HCT116 (cell line): ENCODE results near the gene MMP13. TPM values are rescaled to one million over a fixed set of nuclear protein-coding genes. Genes with fewer than 3 reads are reported as not detected.

Source experiments
- ATAC-seq: fragments of 200-7000 bp; cut with Tn5 transposase; 2 replicates; pipeline ENCODE4 v1.9.1; 2020; ENCODE audit warnings: mild to moderate bottlenecking, moderate library complexity
- BruUV-seq: library from RNA; stranded (reverse); fragments of 400-500 nt; replicated peaks from 2 replicates; lab custom pipeline; 2021; lab: Mats Ljungman, UMichigan
- CTCF ChIA-PET: fragments of 300-600 bp; sonication (Branson Sonifier 250); formaldehyde crosslinking; loops from one replicate; lab custom pipeline; 2021; ENCODE audit warnings: antibody characterized with exemption; lab: Charles Lee
- POLR2A ChIA-PET: fragments of 300-600, 350-600 bp; sonication (Branson Sonifier 250); formaldehyde crosslinking; loops from one replicate; lab custom pipeline; 2021; ENCODE audit warnings: antibody characterized with exemption; lab: Charles Lee
- RAD21 ChIA-PET, 2 experiments: fragments of 300-600 bp; sonication (Branson Sonifier 250); formaldehyde crosslinking; loops; one replicate each; lab custom pipeline; 2023; ENCODE audit warnings: low total read pairs in 2 of 2; ENCODE audit not compliant: uncharacterized antibody in 2 of 2, unreplicated experiment in 2 of 2, low non-redundant PET in 1 of 2; lab: Charles Lee
- DNase-seq: peaks from one replicate; pipeline ENCODE4 v3.0.0-alpha.2; 2010; ENCODE audit warnings: low read depth, low spot score
- H2AFZ ChIP-seq: fragments of 200-600 bp; shearing (Covaris generic), sonication (generic); 2 replicates; pipeline ENCODE4 v1.6.1; 2017; ENCODE audit warnings: low read depth, mixed run types, mixed read lengths, antibody characterized with exemption, low read length; ENCODE audit not compliant: poor library complexity, severe bottlenecking
- H3K27ac ChIP-seq: 2 replicates; pipeline ENCODE4 v1.5.1; 2012; ENCODE audit warnings: low read depth, low read length
- H3K27me3 ChIP-seq: fragments of 200-600 bp; sonication (generic); 2 replicates; pipeline ENCODE4 v1.6.1; 2016; ENCODE audit warnings: mixed run types, low read length, mixed read lengths; ENCODE audit not compliant: insufficient read depth
- H3K36me3 ChIP-seq, 2 experiments: fragments of 200-500 bp in 1 of 2; fragments of 200-600 bp in 1 of 2; sonication (Bioruptor generic) in 1 of 2; sonication (generic) in 1 of 2; 2 replicates each; pipeline versions ENCODE4 v1.5.1 to v1.6.1; 2014 to 2016; ENCODE audit warnings: low read length in 2 of 2, inconsistent platforms in 1 of 2, mixed read lengths in 1 of 2, mixed run types in 1 of 2; ENCODE audit not compliant: insufficient read depth in 2 of 2, control insufficient read depth in 1 of 2
- H3K4me1 ChIP-seq, 2 experiments: fragments of 200-600 bp in 1 of 2; sonication (generic) in 1 of 2; 2 replicates each; pipeline versions ENCODE4 v1.5.1 to v1.6.1; 2012 to 2017; ENCODE audit warnings: low read length in 2 of 2, inconsistent platforms in 1 of 2, mild to moderate bottlenecking in 1 of 2, mixed read lengths in 1 of 2, mixed run types in 1 of 2, moderate library complexity in 1 of 2; ENCODE audit not compliant: insufficient read depth in 2 of 2, control insufficient read depth in 1 of 2
- H3K4me2 ChIP-seq: fragments of 200-600 bp; sonication (generic); 2 replicates; pipeline ENCODE4 v1.6.1; 2017; ENCODE audit warnings: mixed run types, low read length, mixed read lengths
- H3K4me3 ChIP-seq, 2 experiments: fragments of 200-600 bp in 1 of 2; sonication (generic) in 1 of 2; replicated peaks in 1 of 2; 2 replicates each; pipeline ENCODE4 v1.5.1; 2011 to 2016; ENCODE audit warnings: low read length in 2 of 2, control low read depth in 1 of 2, low read depth in 1 of 2, mild to moderate bottlenecking in 1 of 2, mixed read lengths in 1 of 2, mixed run types in 1 of 2
- H3K79me2 ChIP-seq: fragments of 200-600 bp; sonication (generic); 2 replicates; pipeline ENCODE4 v1.6.1; 2017; ENCODE audit warnings: mild to moderate bottlenecking, mixed run types, low read length, moderate library complexity, mixed read lengths; ENCODE audit not compliant: insufficient read depth
- H3K9ac ChIP-seq: fragments of 200-600 bp; sonication (generic); 2 replicates; pipeline ENCODE4 v1.6.1; 2016; ENCODE audit warnings: low read length, mixed read lengths
- H3K9me2 ChIP-seq: fragments of 200-600 bp; sonication (generic), shearing (Covaris generic); 2 replicates; pipeline ENCODE4 v1.6.1; 2017; ENCODE audit warnings: mixed run types, mild to moderate bottlenecking, moderate library complexity; ENCODE audit not compliant: insufficient read depth
- H3K9me3 ChIP-seq, 2 experiments: fragments of 200-500 bp in 1 of 2; fragments of 200-600 bp in 1 of 2; sonication (Bioruptor generic) in 1 of 2; sonication (generic) in 1 of 2; 2 replicates each; pipeline ENCODE4 v1.6.1; 2014 to 2017; ENCODE audit warnings: low read length in 2 of 2, mixed read lengths in 2 of 2, inconsistent platforms in 1 of 2, low read depth in 1 of 2, mild to moderate bottlenecking in 1 of 2, mixed run types in 1 of 2, moderate library complexity in 1 of 2; ENCODE audit not compliant: control insufficient read depth in 1 of 2, insufficient read depth in 1 of 2
- H4K20me1 ChIP-seq: fragments of 200-600 bp; sonication (generic), shearing (Covaris generic); 2 replicates; pipeline ENCODE4 v1.6.1; 2017; ENCODE audit warnings: mixed run types, mild to moderate bottlenecking, moderate library complexity; ENCODE audit not compliant: insufficient read depth
- CBX3 ChIP-seq: IDR thresholded peaks from 2 replicates; pipeline ENCODE4 v1.6.1; 2012; ENCODE audit warnings: low read depth
- FOSL1 ChIP-seq: IDR thresholded peaks from 2 replicates; pipeline ENCODE4 v1.6.1; 2012; ENCODE audit warnings: low read depth
- JUND ChIP-seq: IDR thresholded peaks from 2 replicates; pipeline ENCODE4 v1.6.1; 2012
- POLR2AphosphoS5 ChIP-seq: IDR thresholded peaks from 2 replicates; pipeline ENCODE4 v1.6.1; 2011; ENCODE audit warnings: mild to moderate bottlenecking, low read depth, low read length, moderate library complexity
- RAD21 ChIP-seq: IDR thresholded peaks from 2 replicates; pipeline ENCODE4 v1.6.1; 2012; ENCODE audit warnings: low read depth, mild to moderate bottlenecking
- SIN3A ChIP-seq: IDR thresholded peaks from 2 replicates; pipeline ENCODE4 v1.6.1; 2012; ENCODE audit warnings: low read depth
- SP1 ChIP-seq: IDR thresholded peaks from 2 replicates; pipeline ENCODE4 v1.6.1; 2012; ENCODE audit warnings: low read depth
- YY1 ChIP-seq: IDR thresholded peaks from 2 replicates; pipeline ENCODE4 v1.6.1; 2011; ENCODE audit warnings: low read length, low read depth, moderate library complexity, mild to moderate bottlenecking; ENCODE audit not compliant: insufficient replicate concordance; ENCODE audit errors: extremely low read depth
- ZFX ChIP-seq: fragments of 450-650 bp; IDR thresholded peaks from 2 replicates; pipeline ENCODE4 v1.6.1; 2017
- intact Hi-C: fragments of 100-400 bp; cut with micrococcal nuclease; formaldehyde crosslinking; loops from 2 replicates; pipeline ENCODE4 v1.10.0; 2022
- total RNA-seq: library from RNA; stranded (reverse); gene quantifications from one replicate; pipeline ENCODE4 v1.2.1, GENCODE V29; 2021; ENCODE audit not compliant: unreplicated experiment

The MMP13 gene
- total RNA-seq, 1 experiment from 2014 or later = not detected

DNA sequence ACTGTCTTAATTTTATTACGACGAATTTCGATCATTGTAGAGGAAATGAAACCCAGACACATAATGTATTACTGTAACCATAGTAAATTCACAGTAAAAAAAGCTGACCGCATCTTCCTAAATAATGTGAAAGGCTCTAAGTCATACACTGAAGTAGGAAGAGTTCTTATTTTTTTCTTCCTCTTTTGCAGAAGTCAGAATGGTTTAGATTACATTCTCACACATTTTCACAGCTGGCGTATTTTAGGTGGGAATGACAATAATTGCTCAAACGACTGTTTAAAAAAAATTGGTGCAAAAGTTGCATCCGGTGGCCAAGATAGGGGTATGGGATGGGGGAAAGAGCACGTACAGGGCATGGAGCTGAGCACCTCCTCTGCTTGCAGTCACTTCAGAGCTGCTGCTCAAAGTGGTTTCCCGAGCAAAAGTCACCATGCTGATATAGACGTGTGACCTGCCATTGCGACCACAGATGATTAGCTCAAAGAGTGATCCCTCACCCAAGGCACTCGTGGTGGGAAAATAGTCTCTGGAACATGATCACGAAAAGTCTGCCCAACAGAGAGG is 35.3 kb downstream of the MMP13 start:
- no peak overlapping the region for H3K9ac ChIP-seq
- RAD21 ChIA-PET = no interaction called here
- H3K27me3 ChIP-seq = no peaks in the 10 kb centered on the region
- ATAC-seq = no peak
- no peak overlapping the region for H3K4me2 ChIP-seq
- no peak for TF ChIP-seq FOSL1
- no peak for TF ChIP-seq CBX3
- TF ChIP-seq YY1 = no peak
- TF ChIP-seq, all 23 proteins: peak for 0
- Histone ChIP-seq H3K36me3 (no peaks in the 10 kb centered on the region), H3K79me2 (no peaks in the 10 kb centered on the region), H3K9me3 (no peaks in the 10 kb centered on the region), H3K4me1 (no peaks in the 10 kb centered on the region), H2AFZ (no peak overlapping the region), H3K27ac (no peak overlapping the region), H3K9me2 (no peaks in the 10 kb centered on the region), H4K20me1 (no peaks in the 10 kb centered on the region), H3K4me3 (no peak overlapping the region)
- intact Hi-C loops = no loop called here
- BruUV-seq = no TSS peak
- ChIA-PET POLR2A (no interaction called here), CTCF (interaction anchor here (1.6 kb wide), 1 partner anchor 21 kb away, joined by 4 read pairs; no protein-coding TSS in a partner anchor)
- DNase-seq = no peak

DNA sequence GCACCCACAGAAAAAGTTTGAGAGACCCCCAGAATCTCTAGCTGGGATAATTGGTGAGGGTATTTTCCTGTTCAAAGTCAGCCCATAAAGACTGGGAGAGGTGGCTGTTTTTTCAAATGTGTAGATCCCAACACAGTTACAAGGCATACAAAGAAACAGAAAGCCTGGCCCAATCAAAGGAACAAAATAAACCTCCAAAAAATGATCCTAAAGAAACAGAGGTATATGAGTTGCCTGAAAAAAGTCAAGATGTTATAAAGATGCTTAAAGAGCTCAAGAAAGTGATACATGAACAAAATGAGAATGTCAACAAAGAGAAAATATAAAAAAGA is 40.5 kb downstream of the MMP13 start:
- POLR2A ChIA-PET = no interaction called here
- RAD21 ChIA-PET = interaction anchor here in 1 of 2 experiments (1.2 kb wide), 1 partner anchor 140 kb away, joined by 3 read pairs; no protein-coding TSS in a partner anchor
- BruUV-seq = no TSS peak
- Histone ChIP-seq H3K9ac (no peak overlapping the region), H4K20me1 (no peaks in the 10 kb centered on the region; the same call in 1 of the 2 replicates), H3K4me1 (no peaks in the 10 kb centered on the region), H3K4me2 (no peak overlapping the region), H3K27ac (no peak overlapping the region), H3K4me3 (no peak overlapping the region), H3K9me3 (no peaks in the 10 kb centered on the region), H3K9me2 (no peaks in the 10 kb centered on the region), H3K79me2 (no peaks in the 10 kb centered on the region), H2AFZ (peak overlapping the region; percentile 66), H3K36me3 (no peaks in the 10 kb centered on the region), H3K27me3 (no peaks in the 10 kb centered on the region)
- CTCF ChIA-PET = interaction anchor here (0.7 to 2.1 kb wide), 22 partner anchors 11 to 232 kb away, joined by 3 to 29 read pairs (median 4); partner anchors contain the start of gene MMP10
- no peak for DNase-seq
- intact Hi-C loops = loop anchor here (10.0 kb wide), 1 partner anchor 140 kb away; no protein-coding TSS in a partner anchor
- TF ChIP-seq SIN3A (no peak), YY1 (no peak), JUND (no peak), ZFX (no peak), RAD21 (no peak), POLR2AphosphoS5 (no peak), SP1 (no peak), CBX3 (no peak)
- peak; percentile 27; the same call in 1 of the 2 replicates for ATAC-seq
